ENCODE measurements around the gene NFIC. TPM values are rescaled to one million over a fixed set of nuclear protein-coding genes. Genes with fewer than 3 reads are reported as not detected.

Gene NFIC
- total RNA-seq, 6 experiments from 2014 or later = 186 to 219 (median 211) TPM

- Mint-ChIP-seq H3K36me3 (ENCODE audit: low read depth) (no peaks in the 10 kb centered on the region), H3K4me3 (no peak within 1 kb of the TSS), H3K9me3 (no peaks in the 10 kb centered on the region), H3K27me3 (ENCODE audit: insufficient read depth) (peaks cover 15% of the 10 kb centered on the region), H3K4me1 (ENCODE audit: low read depth) (no peaks in the 10 kb centered on the region), H3K27ac (no peak within 1 kb of the TSS)
- DNase-seq = no peak
- no peak for TF ChIP-seq CTCF (IDR thresholded peaks at IDR 0.05)
Measured at GRCh38 chr19:3480383-3481091, 114.2 kb downstream of the NFIC start, which contains the start of gene SMIM24. Gene SMIM24, minus strand, starts transcription at chr19:3480525. Its CDS starts 62 bp downstream, at chr19:3480463.

- Mint-ChIP-seq H3K27ac (no peak overlapping the region), H3K9me3 (no peaks in the 10 kb centered on the region), H3K4me1 (ENCODE audit: low read depth) (no peaks in the 10 kb centered on the region), H3K4me3 (no peak overlapping the region), H3K36me3 (ENCODE audit: low read depth) (no peaks in the 10 kb centered on the region), H3K27me3 (ENCODE audit: insufficient read depth) (peaks cover 15% of the 10 kb centered on the region)
- no peak for DNase-seq
- no peak for TF ChIP-seq CTCF (IDR thresholded peaks at IDR 0.05)
Measured at GRCh38 chr19:3481241-3482090, 115.1 kb downstream of the NFIC start.

- TF ChIP-seq CTCF (IDR thresholded peaks at IDR 0.05) = no peak
- DNase-seq = no peak
- Mint-ChIP-seq H3K27ac (no peak overlapping the region), H3K4me3 (no peak overlapping the region), H3K4me1 (ENCODE audit: low read depth) (no peaks in the 10 kb centered on the region), H3K36me3 (ENCODE audit: low read depth) (no peaks in the 10 kb centered on the region), H3K27me3 (ENCODE audit: insufficient read depth) (peaks cover 13% of the 10 kb centered on the region), H3K9me3 (no peaks in the 10 kb centered on the region)
Measured at GRCh38 chr19:3482507-3483225, 116.3 kb downstream of the NFIC start.

- no peak for DNase-seq
- Mint-ChIP-seq H3K27ac (no peak within 1 kb of the TSS), H3K4me1 (ENCODE audit: low read depth) (no peaks in the 10 kb centered on the region), H3K4me3 (no peak within 1 kb of the TSS), H3K9me3 (no peaks in the 10 kb centered on the region), H3K36me3 (ENCODE audit: low read depth) (no peaks in the 10 kb centered on the region), H3K27me3 (ENCODE audit: insufficient read depth) (peaks cover 13% of the 10 kb centered on the region)
- no peak for TF ChIP-seq CTCF (IDR thresholded peaks at IDR 0.05)
Measured at GRCh38 chr19:3483226-3483628, 116.8 kb downstream of the NFIC start, which contains the start of gene SMIM44. Gene SMIM44, minus strand, starts transcription at chr19:3483441. Its CDS starts 38 bp downstream, at chr19:3483403.

- Mint-ChIP-seq H3K27ac (no peak overlapping the region), H3K4me1 (ENCODE audit: low read depth) (no peaks in the 10 kb centered on the region), H3K36me3 (ENCODE audit: low read depth) (peaks cover 5% of the 10 kb centered on the region; the same call in 1 of the 2 replicates), H3K9me3 (no peaks in the 10 kb centered on the region), H3K27me3 (ENCODE audit: insufficient read depth) (no peaks in the 10 kb centered on the region), H3K4me3 (no peak overlapping the region)
- no peak for DNase-seq
- no peak for TF ChIP-seq CTCF (IDR thresholded peaks at IDR 0.05)
Measured at GRCh38 chr19:3491396-3492119, 125.2 kb downstream of the NFIC start.
